IMR-90 (cell line): Measurements from ENCODE around the gene PALLD. TPM values are rescaled to one million over a fixed set of nuclear protein-coding genes. Genes with fewer than 3 reads are reported as not detected.

Experiments
- ATAC-seq: fragments of 200-7000 bp; cut with Tn5 transposase; 2 replicates; pipeline ENCODE4 v1.9.1; 2020; ENCODE audit warnings: low read depth, mild to moderate bottlenecking, moderate library complexity
- BruUV-seq: library from RNA; stranded (reverse); fragments of 400-500 nt; replicated peaks from 2 replicates; lab custom pipeline; 2021; lab: Mats Ljungman, UMichigan
- CTCF ChIA-PET: fragments of 300-600 bp; formaldehyde crosslinking; extraction: SDS; loops from one replicate; lab custom pipeline; 2021; ENCODE audit warnings: antibody characterized with exemption; lab: Yijun Ruan, JAX
- POLR2A ChIA-PET: fragments of 300-600 bp; sonication (Branson Sonifier 250); formaldehyde crosslinking; loops from one replicate; lab custom pipeline; 2022; ENCODE audit warnings: antibody characterized with exemption; ENCODE audit not compliant: unreplicated experiment; lab: Charles Lee
- DNase-seq: peaks from one replicate; pipeline ENCODE4 v3.0.0; 2013
- H2AFZ ChIP-seq: replicated peaks from 2 replicates; pipeline ENCODE3; 2013; ENCODE audit warnings: low read length, mild to moderate bottlenecking; ENCODE audit not compliant: poor library complexity
- H2AK5ac ChIP-seq: 2 replicates; pipeline ENCODE4 v1.6.1; 2013; ENCODE audit warnings: low read depth, low read length, inconsistent platforms
- H2AK9ac ChIP-seq: replicated peaks from 2 replicates; pipeline ENCODE3; 2013; ENCODE audit warnings: mild to moderate bottlenecking, low read depth, low read length, moderate library complexity; ENCODE audit not compliant: poor library complexity
- H2BK120ac ChIP-seq: 2 replicates; pipeline ENCODE4 v1.6.1; 2013; ENCODE audit warnings: low read depth, low read length, inconsistent platforms
- H2BK15ac ChIP-seq: 3 replicates; pipeline ENCODE4 v1.6.1; 2013; ENCODE audit warnings: low read depth, low read length, inconsistent platforms
- H2BK20ac ChIP-seq: 2 replicates; pipeline ENCODE4 v1.6.1; 2013; ENCODE audit warnings: low read depth, mild to moderate bottlenecking, inconsistent platforms, low read length, moderate library complexity
- H2BK5ac ChIP-seq: 2 replicates; pipeline ENCODE4 v1.6.1; 2013; ENCODE audit warnings: mild to moderate bottlenecking, low read depth, low read length, inconsistent platforms; ENCODE audit not compliant: poor library complexity, severe bottlenecking
- H3K14ac ChIP-seq: replicated peaks from 2 replicates; pipeline ENCODE4 v1.6.1; 2013; ENCODE audit warnings: low read depth, low read length, inconsistent platforms
- H3K18ac ChIP-seq: 2 replicates; pipeline ENCODE4 v1.6.1; 2013; ENCODE audit warnings: low read depth, low read length, control low read depth
- H3K23ac ChIP-seq: 2 replicates; pipeline ENCODE4 v1.6.1; 2013; ENCODE audit warnings: low read depth, low read length, inconsistent platforms
- H3K27ac ChIP-seq: 2 replicates; pipeline ENCODE4 v1.5.1; 2013; ENCODE audit warnings: mild to moderate bottlenecking, control low read depth, low read length; ENCODE audit not compliant: insufficient read depth
- H3K27me3 ChIP-seq: 2 replicates; pipeline ENCODE4 v1.6.1; 2013; ENCODE audit warnings: low read length; ENCODE audit not compliant: control insufficient read depth, insufficient read depth
- H3K36me3 ChIP-seq: 2 replicates; pipeline ENCODE4 v1.6.1; 2013; ENCODE audit warnings: low read length, mixed read lengths; ENCODE audit not compliant: control insufficient read depth, insufficient read depth
- H3K4ac ChIP-seq: 2 replicates; pipeline ENCODE4 v1.6.1; 2013; ENCODE audit warnings: low read depth, low read length, inconsistent platforms
- H3K4me1 ChIP-seq: 2 replicates; pipeline ENCODE4 v1.6.1; 2013; ENCODE audit warnings: low read length, mixed read lengths; ENCODE audit not compliant: control insufficient read depth, insufficient read depth
- H3K4me2 ChIP-seq: 2 replicates; pipeline ENCODE4 v1.6.1; 2013; ENCODE audit warnings: low read depth, mild to moderate bottlenecking, control low read depth, low read length, moderate library complexity
- H3K4me3 ChIP-seq: 2 replicates; pipeline ENCODE4 v1.5.1; 2013; ENCODE audit warnings: low read depth, mild to moderate bottlenecking, control low read depth, low read length, moderate library complexity; ENCODE audit not compliant: insufficient read depth
- H3K56ac ChIP-seq: 2 replicates; pipeline ENCODE4 v1.6.1; 2013; ENCODE audit warnings: low read length, inconsistent platforms; ENCODE audit not compliant: insufficient read depth; ENCODE audit errors: extremely low read depth
- H3K79me1 ChIP-seq, 2 experiments: 2 replicates each; pipeline ENCODE4 v1.6.1; 2013; ENCODE audit warnings: low read length in 2 of 2, inconsistent platforms in 1 of 2, low read depth in 1 of 2
- H3K9ac ChIP-seq: 2 replicates; pipeline ENCODE4 v1.6.1; 2013; ENCODE audit warnings: low read depth, low read length, control low read depth
- H3K9me1 ChIP-seq: 2 replicates; pipeline ENCODE4 v1.6.1; 2013; ENCODE audit warnings: low read length, inconsistent platforms; ENCODE audit not compliant: insufficient read depth
- H3K9me3 ChIP-seq: 2 replicates; pipeline ENCODE4 v1.6.1; 2013; ENCODE audit warnings: low read length; ENCODE audit not compliant: control insufficient read depth, insufficient read depth
- H4K20me1 ChIP-seq: 2 replicates; pipeline ENCODE4 v1.6.1; 2013; ENCODE audit warnings: low read length, inconsistent platforms; ENCODE audit not compliant: insufficient read depth
- H4K5ac ChIP-seq: 2 replicates; pipeline ENCODE4 v1.6.1; 2013; ENCODE audit warnings: mild to moderate bottlenecking, low read depth, low read length, control low read depth
- H4K8ac ChIP-seq, 2 experiments: 2 replicates each; pipeline ENCODE4 v1.6.1; 2013; ENCODE audit warnings: low read depth in 2 of 2, low read length in 2 of 2, control low read depth in 1 of 2, inconsistent platforms in 1 of 2
- H4K91ac ChIP-seq: 2 replicates; pipeline ENCODE4 v1.6.1; 2013; ENCODE audit warnings: low read depth, low read length, inconsistent platforms; ENCODE audit not compliant: insufficient read depth
- CTCF ChIP-seq: conservative IDR thresholded peaks from 2 replicates; pipeline ENCODE4 v1.5.1; 2012; ENCODE audit warnings: mild to moderate bottlenecking, low read depth, low read length, improper control_type of control experiment
- RAD21 ChIP-seq: IDR thresholded peaks from 2 replicates; pipeline ENCODE4 v1.6.1; 2012; ENCODE audit warnings: low read length, improper control_type of control experiment
- WGBS, 2 experiments: methylation state at CpG; one replicate each; pipeline versions ENCODE4 v1.1.5 to v1.1.7; 2013; ENCODE audit warnings: missing lambda C conversion rate in 2 of 2; ENCODE audit not compliant: insufficient read length in 1 of 2; ENCODE audit errors: extremely low coverage in 2 of 2; 5-methylcytosine and 5-hydroxymethylcytosine counted together
- dilution Hi-C: fragments of 300-500 bp; cut with HindIII; formaldehyde crosslinking; loops from one replicate; pipeline ENCODE4 v1.14.3; 2018; ENCODE audit warnings: low sequenced_read_pairs; ENCODE audit not compliant: unreplicated experiment
- in situ Hi-C: fragments of 300-500 bp; cut with MboI; formaldehyde crosslinking; loops from 3 replicates; pipeline ENCODE4 v1.14.3; 2019; ENCODE audit warnings: low sequenced_read_pairs, inconsistent platforms, mixed read lengths
- intact Hi-C: fragments of 100-400 bp; cut with micrococcal nuclease; formaldehyde crosslinking; loops from 2 replicates; pipeline ENCODE4 v1.10.0; 2022
- polyA plus RNA-seq, 3 experiments: library from polyadenylated mRNA; depleted of rRNA; stranded (reverse); fragments of >200 nt; gene quantifications; 2 replicates each; pipeline ENCODE4 v1.2.3, GENCODE V29; 2012; ENCODE audit warnings: low replicate concordance in 1 of 3
- total RNA-seq: library from RNA; depleted of rRNA; stranded (reverse); fragments of >200 nt; gene quantifications from 2 replicates; pipeline ENCODE4 v1.2.3, GENCODE V29; 2012

Gene PALLD
- total and polyA plus RNA-seq, 2 of the 4 experiments (the other 2 are of a cell fraction) = 91.0 to 91.9 TPM

- peaks cover 38% of the 10 kb centered on the region for H3K4me1 ChIP-seq
- dilution Hi-C loops = no loop called here
- WGBS, 2 experiments = 40% methylated on average over 1 of the region's 5 CpGs; no CpG with 5 or more reads in 1 of the 2 experiments
- peak overlapping the region; percentile 12; the same call in 1 of the 3 replicates for H2BK15ac ChIP-seq
- peak overlapping the region; percentile 38 for H3K4ac ChIP-seq
- no peak overlapping the region for H3K4me3 ChIP-seq
- peak; percentile 48 for ATAC-seq
- intact Hi-C loops = no loop called here
- H3K27ac ChIP-seq = peak overlapping the region; percentile 73; the same call in 1 of the 2 replicates
- peak overlapping the region; percentile 23 to 39; a peak in 2 of 4 replicates for H4K8ac ChIP-seq
- peaks cover 15% of the 10 kb centered on the region for H3K36me3 ChIP-seq
- peak; percentile 67 for DNase-seq
- no peak overlapping the region for H2AFZ ChIP-seq
- H3K4me2 ChIP-seq = peak overlapping the region; percentile 20
- peak overlapping the region; percentile 32; the same call in 1 of the 2 replicates for H3K23ac ChIP-seq
- no TSS peak for BruUV-seq
- in situ Hi-C loops = no loop called here
- no peaks in the 10 kb centered on the region for H3K27me3 ChIP-seq
- no peak overlapping the region for H2AK9ac ChIP-seq
- ChIA-PET CTCF (interaction anchor here (1.3 to 1.4 kb wide), 3 partner anchors 11 to 28 kb away, joined by 3 to 5 read pairs (median 4); no protein-coding TSS in a partner anchor), POLR2A (no interaction called here)
- H4K5ac ChIP-seq = peak overlapping the region; percentile 44; the same call in 1 of the 2 replicates
- H4K20me1 ChIP-seq = peaks cover 22% of the 10 kb centered on the region
- peaks cover 34 to 70% of the 10 kb centered on the region in 2 experiments for H3K79me1 ChIP-seq
- TF ChIP-seq CTCF (peak; percentile 43), RAD21 (no peak; the same call in 1 of the 2 replicates)
- H2BK5ac ChIP-seq = peak overlapping the region; percentile 65
- H3K14ac ChIP-seq = peak overlapping the region; percentile 57
- peaks cover 21% of the 10 kb centered on the region for H3K9me1 ChIP-seq
- peak overlapping the region; percentile 7; the same call in 1 of the 2 replicates for H3K56ac ChIP-seq
- H3K9me3 ChIP-seq = no peaks in the 10 kb centered on the region
- H2AK5ac ChIP-seq = peak overlapping the region; percentile 10
- peak overlapping the region; percentile 33 for H2BK20ac ChIP-seq
- H3K18ac ChIP-seq = peak overlapping the region; percentile 54; the same call in 1 of the 2 replicates
- H3K9ac ChIP-seq = no peak overlapping the region
- peak overlapping the region; percentile 58 for H2BK120ac ChIP-seq
- H4K91ac ChIP-seq = peak overlapping the region; percentile 61
These were observed 368.1 kb downstream of the PALLD start for GRCh38 chr4:168864821-168865541.
